ENCODE measurements around the gene DSEL.

The DSEL gene

DNA sequence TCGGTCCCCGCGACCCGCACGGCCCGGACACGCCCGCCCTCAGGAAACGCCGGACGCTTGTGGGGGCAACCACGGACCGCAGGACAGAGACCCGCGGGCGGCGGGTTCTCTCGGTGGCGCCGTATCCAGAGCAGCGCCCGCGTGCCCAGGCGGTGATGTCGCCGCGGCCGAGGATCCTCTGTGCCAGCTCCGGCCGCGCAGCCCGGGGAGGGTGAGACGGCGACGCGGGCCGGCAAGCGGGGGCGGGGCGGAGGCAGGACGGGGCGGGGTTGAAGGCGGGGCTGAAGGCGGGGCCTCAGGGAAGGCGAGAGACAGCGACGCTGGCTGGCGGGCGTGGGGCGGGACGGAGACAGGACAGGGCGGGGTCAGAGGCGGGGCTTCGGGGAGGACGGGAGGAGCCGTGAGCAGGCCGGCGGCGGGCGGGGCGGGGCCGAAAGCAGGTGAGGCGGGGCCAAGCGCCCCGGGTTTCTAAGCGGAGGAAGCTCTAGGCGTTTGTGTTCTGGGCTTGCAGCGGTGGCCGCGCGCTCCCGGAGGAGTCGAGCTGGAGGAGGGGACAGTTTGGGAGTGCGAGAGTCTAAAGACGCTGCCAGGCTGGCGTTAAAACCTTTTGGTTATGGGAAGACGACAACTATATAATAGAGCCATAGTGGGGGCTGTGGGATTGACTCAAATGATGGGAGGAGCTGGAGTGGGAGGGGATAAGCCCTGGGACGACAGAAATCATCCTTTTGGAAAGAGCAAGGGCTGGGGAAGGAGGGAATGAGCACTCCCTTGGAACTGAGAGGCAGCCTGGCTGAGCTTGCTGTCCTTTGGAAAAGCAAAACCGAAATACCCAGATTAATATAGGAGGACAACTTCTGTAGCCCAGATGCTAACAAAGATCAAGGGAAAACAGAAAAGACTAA, at the start of gene DSEL:
Gene DSEL (minus strand): TSS at position 182 of the 905 bp plus-strand sequence. CDS start 2,112 bp downstream, outside the sequence.
- peak; percentile 95 to 96 for DNase-seq (ENCODE audit: low read depth in 2 of 2, low spot score in 1 of 2)

DNA sequence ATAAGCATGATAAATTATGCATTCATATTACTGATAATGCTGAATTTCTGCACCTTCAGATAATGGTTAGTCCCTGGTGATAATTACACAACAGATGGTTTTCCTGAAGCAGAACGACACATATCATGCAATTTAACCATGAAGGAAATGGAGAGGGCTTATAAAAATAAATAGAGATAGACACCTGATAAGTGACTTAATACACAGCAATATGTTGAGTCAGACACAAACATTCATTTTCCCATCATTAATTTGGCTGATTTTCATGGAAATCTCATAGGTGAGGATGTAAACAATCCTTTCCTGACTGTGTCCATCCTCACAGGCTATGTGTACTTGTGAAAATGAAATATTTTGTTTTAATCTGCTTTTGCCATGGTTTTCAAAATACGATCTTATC, 36.9 kb upstream of the DSEL start:
- DNase-seq (ENCODE audit: low read depth in 2 of 2, low spot score in 1 of 2) = no peak

- DNase-seq (ENCODE audit: low read depth in 2 of 2, low spot score in 1 of 2) = no peak
Measured at GRCh38 chr18:67550872-67551520, 34.5 kb upstream of the DSEL start.

GRCh38 chr18:67549946-67550345, 33.4 kb upstream of the DSEL start:
- no peak for DNase-seq (ENCODE audit: low read depth in 2 of 2, low spot score in 1 of 2)

GRCh38 chr18:67545681-67546080, 29.2 kb upstream of the DSEL start:
- DNase-seq (ENCODE audit: low read depth in 2 of 2, low spot score in 1 of 2) = no peak

GRCh38 chr18:67540559-67540958, 24.0 kb upstream of the DSEL start:
- no peak for DNase-seq (ENCODE audit: low read depth in 2 of 2, low spot score in 1 of 2)

GRCh38 chr18:67531929-67532328, 15.4 kb upstream of the DSEL start:
- no peak for DNase-seq (ENCODE audit: low read depth in 2 of 2, low spot score in 1 of 2)

GRCh38 chr18:67525328-67526099, 9.0 kb upstream of the DSEL start:
- no peak for DNase-seq (ENCODE audit: low read depth in 2 of 2, low spot score in 1 of 2)

DNA sequence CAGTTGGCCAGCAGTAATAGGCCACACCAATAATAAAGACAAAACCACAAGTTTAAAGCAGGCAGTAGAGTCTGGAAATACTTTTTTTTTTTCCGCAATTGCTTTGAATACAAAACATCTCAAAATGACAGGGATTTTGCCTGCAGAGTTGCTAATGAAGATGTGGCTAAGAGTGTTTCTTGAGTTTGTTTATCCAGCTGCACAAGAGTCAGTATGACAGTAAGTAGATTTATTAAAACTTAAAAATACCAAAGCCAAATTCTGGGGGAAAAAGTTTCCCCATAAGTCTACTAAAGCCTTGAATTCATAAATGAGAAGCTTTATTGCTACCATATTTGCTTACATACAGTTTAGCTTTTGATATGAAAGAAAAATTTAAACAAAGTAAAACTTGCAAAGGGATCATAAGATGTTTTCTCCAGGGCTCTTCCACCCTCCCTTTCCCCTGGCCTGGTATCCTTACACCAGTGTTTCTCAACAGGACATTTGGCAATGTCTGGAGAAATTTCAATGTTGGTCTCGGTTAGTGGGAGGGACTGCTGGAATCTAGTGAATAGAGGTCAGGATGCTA, 3.9 kb upstream of the DSEL start:
- no peak for DNase-seq (ENCODE audit: low read depth in 2 of 2, low spot score in 1 of 2)

DNA sequence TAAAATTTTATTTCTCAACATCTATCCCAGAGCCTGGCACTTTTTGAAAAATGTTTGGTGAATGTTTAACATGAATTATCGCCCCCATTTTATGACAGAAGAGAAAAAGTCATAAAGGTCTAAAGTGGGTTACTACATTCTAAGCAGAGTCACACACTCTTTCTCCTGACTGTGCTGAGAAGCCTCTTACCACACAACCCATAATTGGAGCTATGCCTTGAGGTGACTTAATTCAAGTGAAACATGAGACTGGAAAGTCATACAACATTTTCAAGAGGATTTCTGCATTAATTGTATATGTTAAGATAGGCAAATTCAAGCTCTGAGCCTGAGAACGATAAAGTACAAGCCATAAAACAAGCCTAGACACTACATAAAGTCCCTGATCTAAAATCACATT, 3.1 kb upstream of the DSEL start:
- no peak for DNase-seq (ENCODE audit: low read depth in 2 of 2, low spot score in 1 of 2)

GRCh38 chr18:67518566-67518965, 2.0 kb upstream of the DSEL start:
- DNase-seq (ENCODE audit: low read depth in 2 of 2, low spot score in 1 of 2) = no peak

GRCh38 chr18:67517444-67517765, 885 bp upstream of the DSEL start:
- DNase-seq (ENCODE audit: low read depth in 2 of 2, low spot score in 1 of 2) = no peak

DNA sequence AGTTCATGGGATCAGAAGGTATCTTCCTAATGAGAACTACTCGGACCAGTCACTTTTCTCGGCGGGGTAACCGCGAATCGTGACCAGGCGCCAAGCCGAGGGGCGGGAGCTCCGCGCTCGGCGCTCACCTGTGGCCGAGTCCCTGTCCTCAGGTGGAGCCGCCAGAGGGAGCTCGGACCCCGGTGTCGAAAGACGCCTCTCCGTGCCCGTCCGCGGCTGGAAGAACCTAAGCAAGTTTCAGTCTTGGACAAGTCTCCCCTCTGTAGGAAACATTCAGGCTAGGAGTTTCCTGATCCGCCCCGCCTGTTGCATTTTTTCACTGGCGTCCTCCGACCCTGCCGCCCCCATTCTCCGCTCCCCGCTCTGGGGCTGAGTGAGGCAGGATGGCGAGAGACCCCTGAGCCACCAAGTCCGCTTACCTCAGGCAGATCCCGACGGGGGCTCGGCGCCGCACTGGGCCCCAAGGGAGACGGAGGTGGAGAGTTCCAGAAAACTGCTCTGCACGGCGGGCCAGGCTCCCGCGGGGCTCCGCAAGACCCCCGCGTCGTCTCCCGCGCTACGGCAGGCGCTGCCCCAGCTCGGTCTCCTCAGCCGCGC, 480 bp downstream of the DSEL start:
- peak in 1 of 2 donors; percentile 22 for DNase-seq (ENCODE audit: low read depth in 2 of 2, low spot score in 1 of 2)

DNA sequence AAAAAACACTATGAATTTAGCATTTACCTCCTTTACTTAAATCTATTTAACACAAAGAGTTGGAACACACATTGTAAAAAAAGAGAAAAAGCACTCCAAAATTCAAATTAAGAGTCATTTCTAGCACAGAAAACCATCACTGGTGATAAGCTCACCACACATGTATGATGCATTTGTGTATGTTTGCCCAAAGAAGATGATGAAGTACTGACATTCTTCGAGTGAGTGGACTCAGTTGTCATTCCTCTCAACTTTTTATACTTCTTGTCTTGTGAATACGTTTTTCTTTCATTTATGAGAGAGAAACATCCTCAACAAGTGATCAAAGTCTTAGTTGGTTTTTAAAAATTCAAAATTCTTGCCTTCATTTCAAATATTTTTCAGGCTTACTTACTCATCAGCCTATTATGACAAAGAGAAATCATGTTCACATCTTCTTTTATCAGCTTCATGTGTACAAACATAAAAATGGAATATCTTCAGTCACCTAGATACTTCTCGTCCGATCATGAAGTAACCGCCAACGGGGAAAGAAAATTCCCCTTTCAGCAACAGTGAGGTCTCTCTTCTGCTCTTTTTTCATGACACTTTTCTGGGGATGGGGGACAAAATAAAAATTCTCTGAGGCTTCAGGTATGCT, 1.5 kb downstream of the DSEL start:
- DNase-seq (ENCODE audit: low read depth in 2 of 2, low spot score in 1 of 2) = no peak

GRCh38 chr18:67514465-67514864, 2.1 kb downstream of the DSEL start:
- DNase-seq (ENCODE audit: low read depth in 2 of 2, low spot score in 1 of 2) = no peak

GRCh38 chr18:67513280-67513679, 3.2 kb downstream of the DSEL start:
- no peak for DNase-seq (ENCODE audit: low read depth in 2 of 2, low spot score in 1 of 2)

DNA sequence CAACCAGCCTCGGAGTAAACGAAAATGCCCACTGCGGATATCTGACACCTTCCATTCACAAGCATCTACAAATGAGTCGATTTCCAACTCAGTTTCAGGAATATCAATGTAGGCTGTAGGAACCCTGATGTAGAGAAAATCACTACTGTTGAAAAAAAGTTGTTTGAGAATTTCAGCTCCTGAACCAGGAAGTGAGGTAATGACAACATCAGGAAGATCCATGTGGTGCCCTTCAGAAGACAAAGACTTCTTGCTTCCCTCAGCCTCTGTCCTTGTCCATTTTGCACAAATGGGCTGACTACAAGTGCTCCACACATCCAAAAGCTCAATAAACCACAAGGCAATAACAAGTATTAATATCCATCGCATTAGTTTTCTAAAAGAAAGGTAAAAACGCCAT, 4.7 kb downstream of the DSEL start:
- no peak for DNase-seq (ENCODE audit: low read depth in 2 of 2, low spot score in 1 of 2)

GRCh38 chr18:67510831-67511230, 5.7 kb downstream of the DSEL start:
- no peak for DNase-seq (ENCODE audit: low read depth in 2 of 2, low spot score in 1 of 2)

DNA sequence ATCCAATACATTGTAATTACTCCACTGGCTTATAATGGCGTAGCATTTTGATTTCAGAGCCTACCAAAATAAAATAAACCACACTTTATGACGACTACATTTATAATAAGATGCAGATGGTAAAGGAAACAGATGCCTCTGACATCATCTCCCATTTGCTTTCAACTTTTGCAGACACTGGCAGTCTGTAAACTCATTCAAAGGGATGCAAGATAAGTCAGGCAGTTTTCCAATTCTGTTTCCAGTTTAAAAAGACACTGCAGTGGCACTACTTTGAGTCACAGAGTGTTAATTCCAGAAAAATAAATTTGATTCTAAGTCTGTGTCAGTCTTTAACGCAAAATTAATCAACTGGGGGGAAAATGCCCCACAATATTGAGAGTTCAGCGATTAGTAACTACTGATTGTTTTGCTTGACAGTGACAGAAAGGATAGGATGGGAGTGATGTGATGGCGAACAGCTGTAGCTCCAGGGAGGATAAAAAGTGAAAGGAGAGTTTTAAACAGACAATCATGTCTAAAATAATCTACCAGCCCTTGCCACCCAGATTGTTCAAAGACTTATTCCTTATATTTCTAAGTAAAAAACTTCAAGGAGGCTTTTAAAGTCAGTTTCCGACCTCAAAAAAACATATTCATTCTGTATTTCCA, 6.7 kb downstream of the DSEL start:
- DNase-seq (ENCODE audit: low read depth in 2 of 2, low spot score in 1 of 2) = no peak

GRCh38 chr18:67508146-67508545, 8.4 kb downstream of the DSEL start:
- DNase-seq (ENCODE audit: low read depth in 2 of 2, low spot score in 1 of 2) = no peak

Data from stimulated activated CD8-positive, alpha-beta memory T cell treated with anti-CD3 and anti-CD28 coated beads, Interleukin-4, amount 100 ng/mL, for 4 hours (primary cell).